Colonic mucosa (tissue), 4 donors: ENCODE results near the gene DAAM2. TPM values are rescaled to one million over a fixed set of nuclear protein-coding genes. Genes with fewer than 3 reads are reported as not detected.

Experiments
- DNase-seq: peaks from one replicate; pipeline ENCODE4 v3.0.0-alpha.2; 2020
- H3K27ac ChIP-seq: fragments of 200-600 bp; one replicate; pipeline ENCODE4 v1.8.0; 2021
- H3K27me3 ChIP-seq: fragments of 200-600 bp; one replicate; pipeline ENCODE4 v1.8.0; 2021
- H3K36me3 ChIP-seq: fragments of 200-600 bp; one replicate; pipeline ENCODE4 v1.8.0; 2021
- H3K4me1 ChIP-seq: fragments of 200-600 bp; one replicate; pipeline ENCODE4 v1.8.0; 2021; ENCODE audit warnings: mild to moderate bottlenecking
- H3K4me3 ChIP-seq: fragments of 200-600 bp; one replicate; pipeline ENCODE4 v1.8.0; 2021
- H3K9ac ChIP-seq, 2 donors: one replicate each; pipeline ENCODE4 v1.7.0; 2013; ENCODE audit warnings: control low read depth in 2 of 2, low read depth in 2 of 2, low read length in 2 of 2
- H3K9me3 ChIP-seq: fragments of 200-600 bp; one replicate; pipeline ENCODE4 v1.8.0; 2021
- CTCF ChIP-seq: fragments of 200-600 bp; IDR thresholded peaks from one replicate; pipeline ENCODE4 v1.8.0; 2022; ENCODE audit warnings: antibody characterized with exemption, mild to moderate bottlenecking
- intact Hi-C: fragments of 100-400 bp; cut with DNase I; formaldehyde crosslinking; loops from one replicate; pipeline ENCODE4 v1.14.1; 2022
- total RNA-seq, 2 donors: library from RNA; stranded (reverse); fragmentation: NEBNext Ultra II Directional in 1 of 2; extraction: Animal tissue kit (Norgen Biotek cat#: 25700) in 1 of 2; gene quantifications; one replicate each; pipeline ENCODE4 v1.2.1, GENCODE V29; 2021
- donor health status: healthy.
- donor health status: DM: no; HTN: no; CAD: no.
- donor health status: DM: no; HTN: no; CAD: no.

The DAAM2 gene
- total RNA-seq, 2 donors from 2014 or later, result 3.6 to 6.9 TPM

- no peak for DNase-seq
- H3K27ac ChIP-seq, result no peak overlapping the region
- no peaks in the 10 kb centered on the region for H3K4me1 ChIP-seq
- no peaks in the 10 kb centered on the region for H3K36me3 ChIP-seq
- intact Hi-C loops, result no loop called here
- no peak overlapping the region for H3K4me3 ChIP-seq
- no peak for TF ChIP-seq CTCF
- H3K9ac ChIP-seq, result no peak overlapping the region
- H3K9me3 ChIP-seq, result no peaks in the 10 kb centered on the region
- no peaks in the 10 kb centered on the region for H3K27me3 ChIP-seq
Observed at GRCh38 chr6:39818695-39819094, 26.5 kb downstream of the DAAM2 start.

DNA sequence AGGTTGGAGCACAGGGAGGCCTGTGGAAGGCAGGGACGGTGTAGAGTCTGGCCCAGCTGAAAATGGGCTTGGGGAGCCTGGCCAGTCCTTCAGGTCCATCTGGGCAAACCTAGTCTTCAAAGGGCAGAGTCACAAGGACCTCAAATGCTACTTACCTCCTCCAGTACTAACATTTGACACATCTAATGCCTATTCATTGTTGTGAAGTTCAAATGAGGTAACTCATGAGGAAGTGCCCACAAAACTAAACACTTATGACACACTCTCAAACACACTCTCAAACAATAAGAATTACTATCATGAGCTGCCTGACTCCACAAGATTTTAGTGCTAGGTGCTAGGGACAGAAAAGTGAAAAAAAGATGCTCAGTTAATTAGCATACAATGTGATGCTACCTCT lies 27.1 kb downstream of the DAAM2 start:
- H3K4me3 ChIP-seq, result no peak overlapping the region
- no peak for DNase-seq
- H3K27me3 ChIP-seq, result no peaks in the 10 kb centered on the region
- no peaks in the 10 kb centered on the region for H3K4me1 ChIP-seq
- H3K36me3 ChIP-seq, result no peaks in the 10 kb centered on the region
- H3K27ac ChIP-seq, result no peak overlapping the region
- no peak for TF ChIP-seq CTCF
- intact Hi-C loops, result no loop called here
- no peaks in the 10 kb centered on the region for H3K9me3 ChIP-seq
- H3K9ac ChIP-seq, result no peak overlapping the region

DNA sequence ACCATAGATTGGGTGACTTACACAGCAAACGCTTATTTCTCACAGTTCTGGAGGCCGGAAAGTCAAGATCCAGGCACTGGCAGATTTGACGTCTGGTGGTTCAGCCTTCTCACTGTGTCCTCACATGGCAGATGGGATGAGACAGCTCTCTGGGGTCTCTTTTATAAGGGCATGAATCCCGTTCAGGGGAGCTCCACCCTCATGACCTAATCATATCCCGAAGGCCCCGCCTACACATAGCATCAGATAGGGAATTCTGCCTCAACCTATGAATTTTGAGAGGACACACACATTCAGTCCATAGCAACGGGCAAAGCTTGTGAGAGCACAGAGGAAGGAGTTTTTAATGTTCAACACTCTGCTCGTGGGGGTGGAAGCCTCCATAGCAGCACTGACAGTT lies 27.5 kb downstream of the DAAM2 start:
- no peak overlapping the region for H3K9ac ChIP-seq
- no peak for DNase-seq
- no peak overlapping the region for H3K27ac ChIP-seq
- TF ChIP-seq CTCF, result no peak
- H3K27me3 ChIP-seq, result no peaks in the 10 kb centered on the region
- no peaks in the 10 kb centered on the region for H3K4me1 ChIP-seq
- no peaks in the 10 kb centered on the region for H3K36me3 ChIP-seq
- no peak overlapping the region for H3K4me3 ChIP-seq
- intact Hi-C loops, result no loop called here
- no peaks in the 10 kb centered on the region for H3K9me3 ChIP-seq

DNA sequence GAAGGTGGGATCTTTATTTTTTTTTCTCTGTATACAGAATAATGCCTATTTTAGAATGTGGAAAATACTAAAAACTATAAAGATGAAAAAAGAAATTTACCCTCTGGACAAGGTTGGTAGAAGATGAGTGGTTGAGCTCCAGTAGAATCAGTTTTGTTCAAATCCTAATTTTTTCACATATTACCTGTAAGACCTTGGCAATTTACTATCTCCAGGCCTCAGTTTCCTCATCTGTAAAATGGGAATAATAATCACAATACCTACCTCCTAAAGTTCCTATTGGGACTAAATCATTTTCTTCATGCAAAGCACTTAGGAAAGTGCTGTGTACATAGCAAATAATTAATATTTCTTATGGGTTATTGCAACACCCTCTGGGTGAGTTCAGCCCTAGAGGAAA lies 28.4 kb downstream of the DAAM2 start:
- H3K9ac ChIP-seq, result no peak overlapping the region
- peak overlapping the region; percentile 55 for H3K27ac ChIP-seq
- H3K36me3 ChIP-seq, result no peaks in the 10 kb centered on the region
- no peak overlapping the region for H3K4me3 ChIP-seq
- TF ChIP-seq CTCF, result no peak
- no peak for DNase-seq
- intact Hi-C loops, result no loop called here
- H3K27me3 ChIP-seq, result no peaks in the 10 kb centered on the region
- H3K9me3 ChIP-seq, result no peaks in the 10 kb centered on the region
- no peaks in the 10 kb centered on the region for H3K4me1 ChIP-seq

GRCh38 chr6:39821046-39821740 lies 29.0 kb downstream of the DAAM2 start:
- Histone ChIP-seq H3K4me1 (no peaks in the 10 kb centered on the region), H3K27me3 (no peaks in the 10 kb centered on the region), H3K9ac (peak overlapping the region in 1 of 2 donors; percentile 19), H3K9me3 (no peaks in the 10 kb centered on the region), H3K4me3 (no peak overlapping the region), H3K27ac (peak overlapping the region; percentile 55), H3K36me3 (no peaks in the 10 kb centered on the region)
- TF ChIP-seq CTCF, result no peak
- intact Hi-C loops, result no loop called here
- DNase-seq, result no peak
